Trophoblast cell (in vitro differentiated cells and primary cell): ENCODE measurements around the gene COX20.
"Not testable (repeated sequence)": the region's sequence is repeated elsewhere in the genome, so short reads cannot be mapped to it uniquely, and the experiment has no call there.

Experiments used
- DNase-seq, 2 donors: peaks; one replicate each; pipeline ENCODE4 v3.0.0-alpha.2; 2016
- H2AFZ ChIP-seq: 2 replicates; pipeline ENCODE4 v1.6.1; 2013; ENCODE audit warnings: low read length, moderate library complexity, mild to moderate bottlenecking; ENCODE audit not compliant: insufficient read depth, poor library complexity
- H2AK5ac ChIP-seq: 2 replicates; pipeline ENCODE4 v1.6.1; 2013; ENCODE audit warnings: mild to moderate bottlenecking, low read length
- H2BK120ac ChIP-seq: 2 replicates; pipeline ENCODE4 v1.6.1; 2013; ENCODE audit warnings: low read length, mild to moderate bottlenecking, moderate library complexity; ENCODE audit not compliant: insufficient read depth, poor library complexity
- H2BK12ac ChIP-seq: 2 replicates; pipeline ENCODE4 v1.6.1; 2013; ENCODE audit warnings: mild to moderate bottlenecking, low read length, moderate library complexity
- H2BK5ac ChIP-seq: 2 replicates; pipeline ENCODE4 v1.6.1; 2013; ENCODE audit warnings: low read length, low read depth, moderate library complexity, mild to moderate bottlenecking; ENCODE audit not compliant: poor library complexity
- H3K14ac ChIP-seq: 2 replicates; pipeline ENCODE4 v1.6.1; 2013; ENCODE audit warnings: mild to moderate bottlenecking, low read length
- H3K18ac ChIP-seq: 2 replicates; pipeline ENCODE4 v1.6.1; 2013; ENCODE audit warnings: mild to moderate bottlenecking, low read length
- H3K23ac ChIP-seq: 2 replicates; pipeline ENCODE4 v1.6.1; 2013; ENCODE audit warnings: low read length
- H3K27ac ChIP-seq: 2 replicates; pipeline ENCODE4 v1.5.1; 2013; ENCODE audit warnings: low read depth, mild to moderate bottlenecking, inconsistent platforms, low read length, moderate library complexity
- H3K27me3 ChIP-seq: 2 replicates; pipeline ENCODE4 v1.6.1; 2013; ENCODE audit warnings: inconsistent platforms, mild to moderate bottlenecking, low read length, moderate library complexity; ENCODE audit not compliant: insufficient read depth
- H3K36me3 ChIP-seq, 2 experiments: 1 replicate in 1 of 2; 2 replicates in 1 of 2; pipeline ENCODE4 v1.6.1; 2013; ENCODE audit warnings: low read length in 2 of 2, mild to moderate bottlenecking in 2 of 2, moderate library complexity in 1 of 2; ENCODE audit not compliant: insufficient read depth in 2 of 2, control insufficient read depth in 1 of 2
- H3K4ac ChIP-seq: 2 replicates; pipeline ENCODE4 v1.6.1; 2013; ENCODE audit warnings: low read depth, mild to moderate bottlenecking, low read length, moderate library complexity
- H3K4me1 ChIP-seq, 2 experiments: 1 replicate in 1 of 2; 2 replicates in 1 of 2; pipeline ENCODE4 v1.6.1; 2013; ENCODE audit warnings: low read length in 2 of 2, mild to moderate bottlenecking in 2 of 2, moderate library complexity in 1 of 2; ENCODE audit not compliant: insufficient read depth in 2 of 2, control insufficient read depth in 1 of 2
- H3K4me2 ChIP-seq: 2 replicates; pipeline ENCODE4 v1.6.1; 2013; ENCODE audit warnings: inconsistent platforms, mild to moderate bottlenecking, low read length, moderate library complexity
- H3K4me3 ChIP-seq: 2 replicates; pipeline ENCODE4 v1.5.1; 2013; ENCODE audit warnings: mild to moderate bottlenecking, low read depth, low read length, inconsistent platforms
- H3K79me1 ChIP-seq: one replicate; pipeline ENCODE4 v1.6.1; 2013; ENCODE audit warnings: low read length
- H3K79me2 ChIP-seq: 2 replicates; pipeline ENCODE4 v1.6.1; 2013; ENCODE audit warnings: low read length, mild to moderate bottlenecking; ENCODE audit not compliant: control insufficient read depth, insufficient read depth, poor library complexity
- H3K9ac ChIP-seq: 2 replicates; pipeline ENCODE4 v1.6.1; 2013; ENCODE audit warnings: mild to moderate bottlenecking, low read length
- H3K9me3 ChIP-seq: 2 replicates; pipeline ENCODE4 v1.6.1; 2013; ENCODE audit warnings: low read depth, mild to moderate bottlenecking, control low read depth, inconsistent platforms, low read length; ENCODE audit not compliant: insufficient read depth
- H4K12ac ChIP-seq: 2 replicates; pipeline ENCODE4 v1.6.1; 2013; ENCODE audit warnings: low read depth, mild to moderate bottlenecking, low read length, moderate library complexity
- H4K8ac ChIP-seq: 2 replicates; pipeline ENCODE4 v1.6.1; 2013; ENCODE audit warnings: low read depth, mild to moderate bottlenecking, low read length, moderate library complexity
- H4K91ac ChIP-seq: one replicate; pipeline ENCODE4 v1.6.1; 2013; ENCODE audit warnings: low read depth, mild to moderate bottlenecking, low read length, moderate library complexity
- WGBS: extraction: QIAGEN DNeasy Blood & Tissue Kit; methylation state at CpG from one replicate; pipeline ENCODE4 v1.1.7; 2013; ENCODE audit warnings: missing lambda C conversion rate; ENCODE audit not compliant: insufficient read length, insufficient coverage; ENCODE audit errors: extremely low coverage; 5-methylcytosine and 5-hydroxymethylcytosine counted together

COX20 gene

DNA sequence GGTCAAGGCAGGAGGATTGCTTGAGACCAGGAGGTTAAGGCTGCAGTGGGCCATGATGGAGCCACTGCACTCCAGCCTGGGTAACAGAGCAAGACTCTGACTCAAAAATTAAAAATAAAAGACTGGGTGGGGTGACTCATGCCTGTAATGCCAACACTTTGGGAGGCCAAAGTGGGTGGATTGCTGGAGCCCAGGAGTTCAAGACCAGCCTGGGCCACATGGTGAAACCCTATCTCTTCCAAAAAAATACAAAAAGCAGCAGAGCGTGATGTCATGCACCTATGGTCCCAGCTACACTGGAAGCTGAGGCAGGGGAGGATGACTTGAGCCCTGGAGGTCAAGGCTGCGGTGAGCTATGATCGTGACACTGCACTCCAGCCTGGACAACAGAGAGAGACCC, 44.4 kb upstream of the COX20 start:
- WGBS, result no CpG with 5 or more reads among the region's 3 CpGs
- H3K27ac ChIP-seq, result no peak overlapping the region
- no peak overlapping the region for H3K18ac ChIP-seq
- H3K4me3 ChIP-seq, result no peak overlapping the region
- H3K9me3 ChIP-seq, result no peaks in the 10 kb centered on the region
- H3K9ac ChIP-seq, result no peak overlapping the region
- H3K27me3 ChIP-seq, result no peaks in the 10 kb centered on the region
- no peak overlapping the region for H3K14ac ChIP-seq
- no peak overlapping the region for H2BK5ac ChIP-seq
- H3K23ac ChIP-seq, result no peak overlapping the region
- no peak for DNase-seq
- H2AFZ ChIP-seq, result no peak overlapping the region
- no peaks in the 10 kb centered on the region for H3K36me3 ChIP-seq
- no peaks in the 10 kb centered on the region for H3K4me1 ChIP-seq
- no peak overlapping the region for H2BK12ac ChIP-seq
- H4K91ac ChIP-seq, result no peak overlapping the region
- no peak overlapping the region for H3K4me2 ChIP-seq
- H3K79me1 ChIP-seq, result no peaks in the 10 kb centered on the region
- H4K8ac ChIP-seq, result no peak overlapping the region
- H3K4ac ChIP-seq, result no peak overlapping the region
- no peak overlapping the region for H2BK120ac ChIP-seq
- no peaks in the 10 kb centered on the region for H3K79me2 ChIP-seq
- H2AK5ac ChIP-seq, result no peak overlapping the region
- no peak overlapping the region for H4K12ac ChIP-seq

DNA sequence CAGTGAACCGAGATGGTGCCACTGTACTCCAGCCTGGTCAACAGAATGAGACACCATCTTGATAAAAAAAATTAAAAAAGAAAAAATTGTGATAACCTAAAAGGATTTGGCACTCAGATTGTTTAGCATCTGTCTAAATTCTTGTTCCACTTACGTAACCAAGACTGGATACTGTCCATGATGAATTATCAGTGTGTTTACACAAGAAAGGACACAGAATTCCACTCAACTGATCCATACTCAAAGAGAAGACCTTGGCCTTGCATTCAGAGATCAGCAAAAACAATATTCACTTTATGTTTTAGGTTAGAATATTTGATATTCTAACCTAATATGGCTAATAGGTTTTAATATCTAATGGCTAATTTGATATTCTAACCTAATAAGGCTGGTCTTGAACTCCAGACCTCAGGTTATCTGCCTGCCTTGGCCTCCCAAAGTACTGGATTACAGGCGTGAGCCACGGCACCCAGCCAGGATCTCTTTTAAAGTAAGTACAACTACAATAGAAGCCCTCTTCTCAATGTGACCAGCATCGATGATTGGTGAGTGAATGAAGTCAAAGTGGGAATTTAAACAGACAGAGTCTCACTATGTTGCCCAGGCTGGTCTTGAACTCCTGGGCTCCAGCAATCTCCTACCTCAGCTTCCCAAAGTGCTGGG, 43.1 kb upstream of the COX20 start:
- no peak overlapping the region for H3K18ac ChIP-seq
- no peaks in the 10 kb centered on the region for H3K36me3 ChIP-seq
- H3K9ac ChIP-seq, result no peak overlapping the region
- whole genome bisulfite sequencing, result no CpG with 5 or more reads among the region's 5 CpGs
- H4K91ac ChIP-seq, result no peak overlapping the region
- no peak overlapping the region for H2AFZ ChIP-seq
- no peak overlapping the region for H2BK12ac ChIP-seq
- H3K9me3 ChIP-seq, result no peaks in the 10 kb centered on the region
- H3K4ac ChIP-seq, result no peak overlapping the region
- no peak overlapping the region for H2AK5ac ChIP-seq
- no peak overlapping the region for H3K14ac ChIP-seq
- no peak for DNase-seq
- H3K23ac ChIP-seq, result no peak overlapping the region
- H4K8ac ChIP-seq, result no peak overlapping the region
- no peak overlapping the region for H3K4me2 ChIP-seq
- H3K4me1 ChIP-seq, result no peaks in the 10 kb centered on the region
- no peak overlapping the region for H3K4me3 ChIP-seq
- H3K79me1 ChIP-seq, result no peaks in the 10 kb centered on the region
- no peak overlapping the region for H3K27ac ChIP-seq
- H2BK5ac ChIP-seq, result no peak overlapping the region
- no peak overlapping the region for H2BK120ac ChIP-seq
- H3K27me3 ChIP-seq, result no peaks in the 10 kb centered on the region
- H3K79me2 ChIP-seq, result no peaks in the 10 kb centered on the region
- H4K12ac ChIP-seq, result no peak overlapping the region

DNA sequence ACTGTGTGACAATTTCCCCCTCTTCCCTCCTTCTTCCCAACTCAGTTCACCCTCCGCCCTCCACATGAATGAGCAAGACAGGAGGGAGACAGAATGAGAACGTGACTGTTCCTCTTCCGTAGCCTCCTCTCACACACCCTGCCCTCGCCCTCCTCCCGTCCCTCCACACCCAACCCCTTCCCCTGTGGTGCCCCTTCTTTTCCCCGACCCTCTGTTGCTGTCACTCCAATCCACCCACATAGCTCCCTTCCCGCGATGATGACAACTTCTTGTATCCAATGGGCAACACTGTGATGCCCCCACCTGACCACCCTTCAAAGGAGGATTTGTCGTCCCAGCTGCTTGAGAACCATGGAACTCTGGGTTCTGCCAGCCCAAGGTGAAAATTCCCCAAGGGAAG, 41.4 kb upstream of the COX20 start:
- Histone ChIP-seq H4K8ac (no peak overlapping the region), H3K4me2 (no peak overlapping the region), H3K4ac (no peak overlapping the region), H2AFZ (no peak overlapping the region), H3K79me1 (no peaks in the 10 kb centered on the region), H3K9me3 (no peaks in the 10 kb centered on the region), H4K12ac (no peak overlapping the region), H3K23ac (no peak overlapping the region), H2BK12ac (no peak overlapping the region), H2AK5ac (no peak overlapping the region), H3K27ac (no peak overlapping the region), H3K18ac (no peak overlapping the region), H3K4me1 (no peaks in the 10 kb centered on the region), H2BK120ac (no peak overlapping the region), H3K27me3 (no peaks in the 10 kb centered on the region), H4K91ac (no peak overlapping the region), H3K14ac (no peak overlapping the region), H3K36me3 (no peaks in the 10 kb centered on the region), H2BK5ac (no peak overlapping the region), H3K9ac (no peak overlapping the region), H3K4me3 (no peak overlapping the region), H3K79me2 (no peaks in the 10 kb centered on the region)
- DNase-seq, result no peak
- WGBS, result no CpG with 5 or more reads among the region's 9 CpGs

DNA sequence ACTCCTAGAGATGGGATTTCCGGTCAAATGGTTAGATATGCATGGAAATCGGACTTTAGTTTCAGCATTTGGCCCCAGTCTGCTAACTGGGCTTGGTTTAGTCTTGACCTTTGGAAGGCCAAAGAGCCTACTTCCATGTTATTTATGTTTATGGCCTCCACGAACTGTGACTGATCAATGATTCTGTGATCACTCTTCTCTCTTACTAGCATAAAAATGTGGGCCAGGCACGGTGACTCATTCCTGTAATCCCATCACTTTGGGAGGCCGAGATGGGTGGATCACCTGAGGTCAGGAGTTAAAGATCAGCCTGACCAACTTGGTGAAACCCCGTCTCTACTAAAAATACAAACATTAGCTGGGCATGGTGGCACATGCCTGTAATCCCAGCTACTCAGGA, 40.9 kb upstream of the COX20 start:
- not testable (repeated sequence) for H2AFZ ChIP-seq, H4K8ac ChIP-seq, H3K9ac ChIP-seq, DNase-seq, H3K79me1 ChIP-seq, H3K23ac ChIP-seq, H2BK5ac ChIP-seq, H3K9me3 ChIP-seq, H3K79me2 ChIP-seq, H3K14ac ChIP-seq, H4K91ac ChIP-seq, H3K4me3 ChIP-seq, H2BK12ac ChIP-seq, H3K18ac ChIP-seq, H2BK120ac ChIP-seq, H3K4me2 ChIP-seq, H3K27ac ChIP-seq, H3K4me1 ChIP-seq, H3K27me3 ChIP-seq, H3K36me3 ChIP-seq, H2AK5ac ChIP-seq, H4K12ac ChIP-seq, H3K4ac ChIP-seq
- WGBS, result no CpG with 5 or more reads among the region's 6 CpGs
